Liver (tissue), 9 donors: Measurements from ENCODE around the gene LENG1. TPM values are rescaled to one million over a fixed set of nuclear protein-coding genes. Genes with fewer than 3 reads are reported as not detected.

Experiments
- DNase-seq: peaks from one replicate; pipeline ENCODE4 v3.0.0-alpha.2; 2017; ENCODE audit warnings: low spot score
- H3K27ac ChIP-seq, 2 donors: one replicate each; pipeline ENCODE4 v1.7.0; 2013; ENCODE audit warnings: inconsistent platforms in 2 of 2, low read length in 2 of 2, control low read depth in 1 of 2, low read depth in 1 of 2, mild to moderate bottlenecking in 1 of 2
- H3K27me3 ChIP-seq, 4 donors: one replicate each; pipeline versions ENCODE4 v1.6.1 to v1.7.0; 2013; ENCODE audit warnings: low read length in 3 of 4, inconsistent platforms in 1 of 4, mild to moderate bottlenecking in 1 of 4, moderate library complexity in 1 of 4; ENCODE audit not compliant: control insufficient read depth in 4 of 4, insufficient read depth in 4 of 4
- H3K36me3 ChIP-seq, 4 donors: one replicate each; pipeline versions ENCODE4 v1.6.1 to v1.7.0; 2013; ENCODE audit warnings: low read length in 3 of 4, mild to moderate bottlenecking in 3 of 4, low read depth in 1 of 4, moderate library complexity in 1 of 4; ENCODE audit not compliant: control insufficient read depth in 4 of 4, insufficient read depth in 3 of 4
- H3K4me1 ChIP-seq, 4 donors: one replicate each; pipeline versions ENCODE4 v1.6.1 to v1.7.0; 2013; ENCODE audit warnings: low read length in 3 of 4, mild to moderate bottlenecking in 3 of 4, moderate library complexity in 1 of 4; ENCODE audit not compliant: control insufficient read depth in 4 of 4, insufficient read depth in 4 of 4
- H3K4me3 ChIP-seq, 3 donors: one replicate each; pipeline versions ENCODE4 v1.6.1 to v1.7.0; 2013; ENCODE audit warnings: low read length in 3 of 3, control low read depth in 1 of 3, low read depth in 1 of 3, mild to moderate bottlenecking in 1 of 3
- H3K9ac ChIP-seq, 2 donors: one replicate each; pipeline ENCODE4 v1.7.0; 2013; ENCODE audit warnings: low read length in 2 of 2, mild to moderate bottlenecking in 2 of 2, moderate library complexity in 2 of 2, control low read depth in 1 of 2, low read depth in 1 of 2
- H3K9me3 ChIP-seq, 4 donors: one replicate each; pipeline versions ENCODE4 v1.6.1 to v1.7.0; 2013; ENCODE audit warnings: low read length in 3 of 4; ENCODE audit not compliant: control insufficient read depth in 4 of 4
- ATF3 ChIP-seq: IDR thresholded peaks from 2 replicates; pipeline ENCODE4 v1.6.1; 2016; ENCODE audit warnings: antibody characterized with exemption
- CTCF ChIP-seq: fragments of 150-350 bp; IDR thresholded peaks from 2 replicates; pipeline ENCODE4 v1.5.1; 2017; ENCODE audit warnings: improper control_type of control experiment, low read depth, low read length; ENCODE audit not compliant: missing input control
- FOXA2 ChIP-seq: IDR thresholded peaks from 2 replicates; pipeline ENCODE4 v1.6.1; 2016; ENCODE audit warnings: antibody characterized with exemption
- HNF4A ChIP-seq, 2 donors: conservative IDR thresholded peaks; 2 replicates each; pipeline ENCODE4 v1.6.1; 2016; ENCODE audit warnings: antibody characterized with exemption in 2 of 2, mild to moderate bottlenecking in 2 of 2
- HNF4G ChIP-seq: IDR thresholded peaks from 2 replicates; pipeline ENCODE4 v1.6.1; 2016; ENCODE audit warnings: antibody characterized with exemption
- JUND ChIP-seq, 2 donors: IDR thresholded peaks; 2 replicates each; pipeline ENCODE4 v1.6.1; 2016; ENCODE audit warnings: antibody characterized with exemption in 2 of 2
- MAX ChIP-seq: IDR thresholded peaks from 2 replicates; pipeline ENCODE4 v1.6.1; 2016; ENCODE audit warnings: antibody characterized with exemption
- NR2F2 ChIP-seq: IDR thresholded peaks from 2 replicates; pipeline ENCODE4 v1.6.1; 2016; ENCODE audit warnings: antibody characterized with exemption
- RAD21 ChIP-seq, 2 donors: IDR thresholded peaks; 2 replicates each; pipeline ENCODE4 v1.6.1; 2016; ENCODE audit warnings: antibody characterized with exemption in 2 of 2, mild to moderate bottlenecking in 2 of 2
- REST ChIP-seq: IDR thresholded peaks from 2 replicates; pipeline ENCODE4 v1.6.1; 2016; ENCODE audit warnings: antibody characterized with exemption, mild to moderate bottlenecking
- RXRA ChIP-seq, 2 donors: IDR thresholded peaks; 2 replicates each; pipeline ENCODE4 v1.6.1; 2017 to 2018; ENCODE audit warnings: antibody characterized with exemption in 2 of 2, mild to moderate bottlenecking in 1 of 2
- SP1 ChIP-seq: IDR thresholded peaks from 2 replicates; pipeline ENCODE4 v1.6.1; 2018; ENCODE audit warnings: antibody characterized with exemption, mild to moderate bottlenecking
- TAF1 ChIP-seq: conservative IDR thresholded peaks from 2 replicates; pipeline ENCODE4 v1.6.1; 2016; ENCODE audit warnings: antibody characterized with exemption, mild to moderate bottlenecking
- YY1 ChIP-seq: IDR thresholded peaks from 2 replicates; pipeline ENCODE4 v1.6.1; 2016; ENCODE audit warnings: antibody characterized with exemption, mild to moderate bottlenecking
- ZBTB33 ChIP-seq: IDR thresholded peaks from 2 replicates; pipeline ENCODE4 v1.6.1; 2016; ENCODE audit warnings: antibody characterized with exemption
- WGBS: extraction: QIAGEN DNeasy Blood & Tissue Kit; methylation state at CpG from one replicate; pipeline ENCODE4 v1.1.7; 2013; 5-methylcytosine and 5-hydroxymethylcytosine counted together
- polyA plus RNA-seq, 2 donors: library from polyadenylated mRNA; stranded (reverse) in 1 of 2; unstranded in 1 of 2; fragments of 200-250 nt in 1 of 2; fragments of >200 nt in 1 of 2; fragmentation: Nextera tagmentation in 1 of 2; extraction: Ambion mirVana in 1 of 2; gene quantifications; one replicate each; pipeline versions ENCODE4 v1.2.1 to v1.2.3, GENCODE V29; 2013 to 2015
- total RNA-seq, 2 donors: library from RNA; depleted of rRNA; stranded (reverse); fragments of >200 nt; gene quantifications; one replicate each; pipeline ENCODE4 v1.2.3, GENCODE V29; 2014
- donor health status: healthy.
- donor health status: healthy.
- donor health status: healthy.
- donor health status: healthy.
- donor health status: healthy.

Gene LENG1
- total and polyA plus RNA-seq, 4 donors: 2.6 to 4.4 (median 2.9) TPM

GRCh38 chr19:54204767-54205468 is 45.4 kb upstream of the LENG1 start (continued):
- no peak for TF ChIP-seq REST
- TF ChIP-seq CTCF: no peak
- TF ChIP-seq HNF4A (conservative IDR thresholded peaks at IDR 0.05): no peak
- TF ChIP-seq TAF1: no peak
- TF ChIP-seq FOXA2: no peak
- TF ChIP-seq YY1: no peak
- TF ChIP-seq SP1: no peak

- Histone ChIP-seq H3K4me1 (peaks cover 15 to 70% (median 60%) of the 10 kb centered on the region in 4 donors), H3K9ac (peak overlapping the region; percentile 9 to 32), H3K36me3 (peaks cover 20 to 47% (median 32%) of the 10 kb centered on the region in 4 donors), H3K27me3 (no peaks in the 10 kb centered on the region), H3K27ac (peak overlapping the region; percentile 42 to 91), H3K4me3 (peak overlapping the region; percentile 66 to 98 (median 86)), H3K9me3 (no peaks in the 10 kb centered on the region)
- TF ChIP-seq FOXA2 (peak; percentile 57), HNF4A (conservative IDR thresholded peaks at IDR 0.05) (peak; percentile 57 to 64), ZBTB33 (peak; percentile 64), RXRA (IDR thresholded peaks at IDR 0.05) (peak; percentile 76 to 84), YY1 (peak; percentile 48), CTCF (no peak), ATF3 (no peak), HNF4G (peak; percentile 29), NR2F2 (no peak), SP1 (peak; percentile 69), JUND (IDR thresholded peaks at IDR 0.05) (peak; percentile 61 to 62), REST (peak; percentile 59), RAD21 (IDR thresholded peaks at IDR 0.05) (peak; percentile 8 to 29), TAF1 (peak; percentile 30), MAX (no peak)
- no peak for DNase-seq
- 15% methylated on average over 9 of the region's 9 CpGs for WGBS
Observed at GRCh38 chr19:54203151-54203611, 43.7 kb upstream of the LENG1 start.
